ACC112 (cell line): Measurements from ENCODE around the gene PCK2.

Experiments used
- H2AFZ ChIP-seq: fragments of 200-600 bp; sonication (generic); one replicate; pipeline ENCODE4 v1.6.0; 2017; ENCODE audit warnings: antibody characterized with exemption, low read length; ENCODE audit not compliant: unreplicated experiment
- H3K27ac ChIP-seq: fragments of 200-600 bp; sonication (generic); 2 replicates; pipeline ENCODE4 v1.5.1; 2014; ENCODE audit warnings: low read depth, mild to moderate bottlenecking, antibody characterized with exemption, low read length, moderate library complexity
- H3K27me3 ChIP-seq: fragments of 200-600 bp; sonication (generic); 2 replicates; pipeline ENCODE4 v1.6.1; 2014; ENCODE audit warnings: mild to moderate bottlenecking, antibody characterized with exemption, low read length, moderate library complexity, mixed read lengths; ENCODE audit not compliant: insufficient read depth
- H3K36me3 ChIP-seq: fragments of 200-600 bp; sonication (generic); 2 replicates; pipeline ENCODE4 v1.6.1; 2016; ENCODE audit warnings: mild to moderate bottlenecking, antibody characterized with exemption, low read length, moderate library complexity, mixed read lengths; ENCODE audit not compliant: insufficient read depth
- H3K4me1 ChIP-seq: fragments of 200-600 bp; sonication (generic); one replicate; pipeline ENCODE4 v1.6.1; 2016; ENCODE audit warnings: low read length, mixed read lengths; ENCODE audit not compliant: insufficient read depth, unreplicated experiment, control insufficient read depth
- H3K4me3 ChIP-seq: fragments of 200-600 bp; sonication (generic); 2 replicates; pipeline ENCODE4 v1.5.1; 2014; ENCODE audit warnings: mild to moderate bottlenecking, low read depth, low read length
- H3K79me2 ChIP-seq: fragments of 200-600 bp; sonication (generic); one replicate; pipeline ENCODE4 v1.6.0; 2016; ENCODE audit warnings: low read length; ENCODE audit not compliant: control insufficient read depth, unreplicated experiment, insufficient read depth

PCK2 gene

DNA sequence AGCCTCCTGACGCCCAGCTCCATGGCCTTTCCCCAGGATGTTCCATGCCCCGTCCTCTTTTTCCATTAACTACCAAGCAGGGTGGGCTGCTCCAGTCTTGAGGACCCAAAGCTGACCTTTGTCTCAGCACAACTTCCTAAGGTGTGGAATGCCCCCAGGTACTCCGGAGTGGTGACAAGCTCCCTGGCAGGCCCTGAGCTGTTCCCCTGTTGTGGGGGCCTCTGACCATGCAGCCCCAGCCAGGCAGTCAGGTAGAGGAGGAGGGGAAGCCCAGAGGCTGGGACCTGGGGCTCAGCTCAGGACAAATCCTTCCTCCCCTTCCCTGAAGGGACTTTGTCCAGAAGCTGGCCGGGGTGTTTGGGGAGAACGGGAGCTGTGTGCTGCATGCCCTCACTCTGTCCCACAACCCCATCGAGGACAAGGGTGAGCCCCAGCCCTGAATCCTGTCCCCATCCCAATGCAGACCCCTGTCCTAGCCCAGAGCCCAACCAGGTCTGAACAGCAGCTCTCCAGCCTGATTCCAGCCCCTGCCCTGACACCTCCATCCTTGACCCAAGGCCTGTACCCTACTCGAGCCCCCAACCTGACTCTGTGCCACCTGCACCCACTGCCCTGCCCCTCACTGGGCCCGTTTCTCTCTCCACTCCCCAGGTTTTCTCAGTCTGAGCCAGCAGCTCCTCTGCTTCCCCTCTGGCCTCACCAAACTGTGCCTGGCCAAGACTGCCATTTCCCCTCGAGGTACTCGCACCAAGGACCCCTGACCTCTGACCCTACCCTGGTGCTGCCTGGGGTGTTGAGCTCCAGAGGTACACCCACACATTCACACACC, 37.9 kb upstream of the PCK2 start:
- peaks cover 8% of the 10 kb centered on the region for H3K4me1 ChIP-seq
- H3K36me3 ChIP-seq, result no peaks in the 10 kb centered on the region
- no peak overlapping the region for H2AFZ ChIP-seq
- H3K27ac ChIP-seq, result no peak overlapping the region
- H3K4me3 ChIP-seq, result no peak overlapping the region
- no peaks in the 10 kb centered on the region for H3K79me2 ChIP-seq
- H3K27me3 ChIP-seq, result peaks cover 49% of the 10 kb centered on the region

DNA sequence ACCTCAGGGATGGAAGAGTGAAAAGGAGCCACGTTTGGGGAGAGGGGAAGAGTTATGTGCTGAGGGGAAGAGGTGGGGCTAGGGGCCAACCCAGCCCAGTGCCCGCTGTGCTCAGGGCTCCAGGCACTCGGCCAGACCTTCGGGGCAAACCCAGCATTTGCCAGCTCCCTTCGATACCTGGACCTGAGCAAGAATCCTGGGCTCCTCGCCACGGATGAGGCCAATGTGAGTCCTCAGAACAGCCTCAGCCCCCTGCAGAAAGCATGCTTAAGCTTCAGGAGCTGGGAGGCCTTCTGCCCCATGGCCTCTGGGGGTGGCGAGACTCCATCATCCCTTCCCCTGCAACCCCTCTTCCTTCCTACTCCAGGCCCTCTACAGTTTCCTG, 37.3 kb upstream of the PCK2 start:
- Histone ChIP-seq H3K36me3 (no peaks in the 10 kb centered on the region), H3K27me3 (peaks cover 43% of the 10 kb centered on the region), H3K79me2 (no peaks in the 10 kb centered on the region), H3K27ac (no peak overlapping the region), H2AFZ (no peak overlapping the region), H3K4me1 (peaks cover 3% of the 10 kb centered on the region), H3K4me3 (no peak overlapping the region)

DNA sequence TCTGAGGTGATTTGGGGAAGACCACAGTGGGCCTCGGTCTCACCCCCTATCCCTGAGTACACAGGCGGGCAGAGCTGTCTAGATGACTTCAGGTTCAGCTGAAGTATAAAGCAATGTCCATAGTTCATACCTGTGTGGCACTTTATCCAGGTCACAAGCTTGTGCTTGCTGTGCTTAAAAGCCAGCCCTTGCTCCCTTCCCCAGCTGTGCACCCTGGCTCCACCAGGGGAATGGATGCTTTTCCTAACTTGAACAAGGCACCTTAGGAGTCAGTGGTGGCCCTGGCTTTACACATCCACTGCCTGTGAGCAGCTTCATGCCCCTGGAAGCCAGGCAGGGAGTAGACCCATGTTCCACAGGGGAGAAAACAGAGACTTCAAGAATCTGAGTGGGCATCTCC, 36.8 kb upstream of the PCK2 start:
- Histone ChIP-seq H3K4me1 (peaks cover under 1% of the 10 kb centered on the region), H3K79me2 (no peaks in the 10 kb centered on the region), H3K27me3 (peaks cover 39% of the 10 kb centered on the region), H3K27ac (no peak overlapping the region), H2AFZ (no peak overlapping the region), H3K36me3 (no peaks in the 10 kb centered on the region), H3K4me3 (no peak overlapping the region)

DNA sequence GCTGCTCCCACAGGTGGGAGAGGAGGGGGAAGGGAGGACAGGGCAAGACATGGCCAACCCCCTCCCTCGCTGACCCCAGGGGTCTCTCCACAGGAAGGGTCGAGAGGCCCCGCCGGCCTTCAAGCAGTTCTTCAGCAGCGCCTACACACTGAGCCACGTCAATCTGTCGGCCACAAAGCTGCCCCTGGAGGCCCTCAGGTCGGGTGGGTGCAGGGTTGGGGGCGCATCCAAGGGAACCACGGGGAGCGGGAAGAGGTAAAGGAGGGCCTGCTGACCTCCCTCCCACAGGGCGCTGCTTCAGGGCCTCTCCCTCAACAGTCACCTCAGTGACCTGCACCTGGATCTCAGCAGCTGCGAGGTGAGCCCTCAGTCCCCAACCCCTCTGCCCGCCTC, 36.2 kb upstream of the PCK2 start:
- Histone ChIP-seq H3K27ac (no peak overlapping the region), H2AFZ (no peak overlapping the region), H3K4me1 (no peaks in the 10 kb centered on the region), H3K4me3 (no peak overlapping the region), H3K79me2 (no peaks in the 10 kb centered on the region), H3K27me3 (peaks cover 33% of the 10 kb centered on the region), H3K36me3 (no peaks in the 10 kb centered on the region)

DNA sequence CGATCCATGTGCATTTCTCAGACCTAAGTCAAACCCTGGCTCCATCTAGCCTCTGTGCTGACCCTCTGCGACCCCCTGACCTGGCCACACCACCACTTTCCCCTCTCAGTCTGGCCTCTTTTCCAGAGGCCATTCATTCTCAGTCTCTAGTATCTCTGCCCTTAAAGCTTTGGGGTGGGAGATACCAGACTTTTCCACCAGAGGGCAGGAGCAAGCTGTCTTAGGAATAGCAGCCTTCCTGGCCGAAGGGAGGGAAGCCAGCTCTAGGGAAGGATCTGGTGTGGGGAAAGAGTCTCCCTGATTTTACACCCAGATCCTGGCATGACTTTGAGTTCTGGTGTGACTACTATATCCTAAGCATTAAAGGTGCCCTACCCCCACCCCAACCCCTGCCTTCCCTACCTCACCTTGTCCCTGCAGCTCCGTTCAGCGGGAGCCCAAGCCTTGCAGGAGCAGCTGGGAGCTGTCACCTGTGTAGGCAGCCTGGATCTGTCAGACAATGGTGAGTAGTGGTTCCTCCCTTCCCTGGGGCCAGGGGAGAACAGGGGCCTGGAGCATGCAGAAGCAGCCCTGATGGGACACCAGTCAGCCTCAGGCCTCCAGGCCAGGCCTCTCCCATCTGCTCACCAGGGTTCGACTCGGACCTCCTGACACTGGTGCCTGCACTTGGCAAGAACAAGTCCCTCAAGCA, 35.7 kb upstream of the PCK2 start:
- no peaks in the 10 kb centered on the region for H3K36me3 ChIP-seq
- no peaks in the 10 kb centered on the region for H3K79me2 ChIP-seq
- H2AFZ ChIP-seq, result no peak overlapping the region
- no peak overlapping the region for H3K27ac ChIP-seq
- no peaks in the 10 kb centered on the region for H3K4me1 ChIP-seq
- H3K27me3 ChIP-seq, result peaks cover 27% of the 10 kb centered on the region
- H3K4me3 ChIP-seq, result no peak overlapping the region

DNA sequence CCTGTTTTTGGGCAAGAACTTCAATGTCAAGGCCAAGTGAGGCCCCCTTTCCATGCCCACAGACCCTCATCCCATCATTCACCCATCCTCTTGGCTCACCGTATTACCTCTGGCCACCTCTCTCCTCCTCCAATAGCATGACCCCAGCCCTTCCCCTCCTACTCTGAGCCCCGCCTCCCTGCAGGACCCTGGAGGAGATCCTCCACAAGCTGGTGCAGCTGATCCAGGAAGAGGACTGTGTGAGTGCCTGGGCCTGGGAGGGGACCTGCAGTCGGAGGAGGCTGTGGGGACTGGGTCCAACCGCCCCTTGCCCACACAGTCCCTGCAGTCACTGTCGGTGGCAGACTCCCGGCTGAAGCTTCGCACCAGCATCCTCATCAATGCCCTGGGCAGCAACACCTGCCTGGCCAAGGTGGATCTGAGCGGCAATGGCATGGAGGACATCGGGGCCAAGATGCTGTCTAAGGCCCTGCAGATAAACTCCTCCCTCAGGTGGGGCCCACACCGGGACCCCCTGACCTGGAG, 35.1 kb upstream of the PCK2 start:
- Histone ChIP-seq H3K4me1 (no peaks in the 10 kb centered on the region), H3K27ac (no peak overlapping the region), H3K79me2 (no peaks in the 10 kb centered on the region), H3K4me3 (no peak overlapping the region), H3K27me3 (peaks cover 21% of the 10 kb centered on the region), H3K36me3 (no peaks in the 10 kb centered on the region), H2AFZ (no peak overlapping the region)

DNA sequence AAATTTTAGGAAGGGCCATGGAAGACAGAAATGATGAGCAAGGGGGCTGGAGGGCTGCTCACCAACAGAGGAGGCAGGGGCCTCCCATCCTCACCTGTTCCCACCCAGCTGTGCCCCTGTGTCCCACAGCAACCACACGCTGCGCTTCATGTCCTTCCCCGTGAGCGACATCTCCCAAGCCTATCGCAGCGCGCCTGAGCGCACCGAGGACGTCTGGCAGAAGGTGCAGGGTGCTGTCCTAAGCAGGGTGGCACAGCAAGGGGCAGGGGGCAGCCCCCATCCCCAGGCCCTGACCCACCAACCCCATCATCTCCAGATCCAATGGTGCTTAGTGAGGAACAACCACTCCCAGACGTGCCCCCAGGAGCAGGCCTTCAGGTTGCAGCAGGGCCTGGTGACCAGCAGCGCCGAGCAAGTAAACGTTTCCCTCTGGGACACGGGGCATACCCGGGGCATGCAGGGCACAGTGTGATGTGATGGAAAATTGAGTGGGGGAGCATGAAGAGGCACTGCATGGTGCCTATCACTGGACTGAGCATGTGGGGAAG, 34.2 kb upstream of the PCK2 start:
- no peaks in the 10 kb centered on the region for H3K36me3 ChIP-seq

DNA sequence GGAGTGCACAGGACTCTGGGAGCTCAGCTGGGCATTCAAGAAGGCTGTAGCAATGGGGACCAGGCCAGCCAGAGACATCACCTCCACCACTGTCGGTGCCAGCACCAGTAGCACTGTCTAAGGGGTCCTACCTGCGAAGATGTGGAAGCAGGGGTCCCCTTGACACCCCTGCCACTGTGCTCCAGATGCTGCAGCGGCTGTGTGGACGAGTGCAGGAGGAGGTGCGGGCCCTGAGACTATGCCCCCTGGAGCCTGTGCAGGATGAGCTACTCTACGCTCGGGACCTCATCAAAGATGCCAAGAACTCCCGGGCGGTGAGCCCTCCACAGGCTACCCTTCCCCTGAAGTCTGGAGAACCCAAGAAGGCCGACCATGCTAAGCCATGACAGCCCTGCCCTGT, 33.7 kb upstream of the PCK2 start:
- Histone ChIP-seq H3K4me3 (no peak overlapping the region), H2AFZ (no peak overlapping the region), H3K79me2 (no peaks in the 10 kb centered on the region), H3K36me3 (no peaks in the 10 kb centered on the region), H3K27me3 (peaks cover 14% of the 10 kb centered on the region), H3K27ac (no peak overlapping the region), H3K4me1 (no peaks in the 10 kb centered on the region)

More for the DNA sequence above, 34.2 kb upstream of the PCK2 start:
- H3K4me1 ChIP-seq, result no peaks in the 10 kb centered on the region
- no peak overlapping the region for H3K27ac ChIP-seq
- H2AFZ ChIP-seq, result no peak overlapping the region
- H3K79me2 ChIP-seq, result no peaks in the 10 kb centered on the region
- H3K27me3 ChIP-seq, result peaks cover 16% of the 10 kb centered on the region
- no peak overlapping the region for H3K4me3 ChIP-seq

DNA sequence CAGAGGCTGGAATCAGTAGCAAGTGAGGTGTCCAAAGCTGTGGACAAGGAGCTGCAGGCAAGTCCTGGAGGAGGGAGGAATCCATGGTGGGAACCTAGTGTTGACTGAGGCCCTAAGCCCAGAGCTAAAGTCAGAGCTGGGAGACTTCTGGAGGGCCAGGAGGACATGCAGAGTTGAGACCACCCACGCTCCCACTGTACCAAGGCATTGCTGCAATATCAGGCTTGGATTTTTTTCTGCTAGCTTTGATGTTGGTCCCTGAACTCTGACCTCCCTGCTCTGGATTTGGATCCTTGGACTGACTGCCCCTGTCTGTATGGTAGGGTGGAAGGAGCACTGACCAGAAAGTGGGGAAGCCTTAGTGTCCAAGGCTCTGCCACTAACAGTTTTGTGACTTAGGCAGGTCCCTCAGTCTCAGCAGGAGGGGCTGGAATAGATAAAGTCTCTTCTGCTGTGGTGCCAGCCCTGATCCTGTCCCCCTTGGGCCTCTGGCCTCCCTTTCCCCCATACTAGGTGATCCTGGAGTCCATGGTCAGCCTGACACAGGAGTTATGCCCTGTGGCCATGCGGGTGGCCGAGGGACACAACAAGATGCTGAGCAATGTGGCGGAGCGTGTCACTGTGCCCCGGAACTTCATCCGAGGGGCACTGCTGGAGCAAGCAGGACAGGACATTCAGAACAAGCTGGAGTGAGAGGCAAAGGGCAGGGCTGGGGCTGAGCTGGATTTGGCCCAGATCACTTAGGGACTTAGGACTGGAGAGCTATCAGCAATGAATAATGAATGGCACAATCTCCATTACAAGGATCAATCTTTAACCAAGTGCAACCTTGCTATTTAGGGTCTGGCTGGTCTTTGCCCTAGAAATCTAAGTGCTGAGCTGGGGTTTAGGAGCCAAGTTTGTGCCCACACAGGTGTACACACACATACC, 32.9 kb upstream of the PCK2 start:
- no peaks in the 10 kb centered on the region for H3K4me1 ChIP-seq
- no peaks in the 10 kb centered on the region for H3K79me2 ChIP-seq
- H3K27me3 ChIP-seq, result peaks cover 7% of the 10 kb centered on the region; the same call in 1 of the 2 replicates
- no peaks in the 10 kb centered on the region for H3K36me3 ChIP-seq
- no peak overlapping the region for H2AFZ ChIP-seq
- no peak overlapping the region for H3K4me3 ChIP-seq
- no peak overlapping the region for H3K27ac ChIP-seq
